ENCODE measurements around the gene C10orf90. TPM values are rescaled to one million over a fixed set of nuclear protein-coding genes. Genes with fewer than 3 reads are reported as not detected.

C10orf90 gene
- total and polyA plus RNA-seq, 7 donors, result 0.01 to 0.39 (median 0.07) TPM; not detected in 4

DNA sequence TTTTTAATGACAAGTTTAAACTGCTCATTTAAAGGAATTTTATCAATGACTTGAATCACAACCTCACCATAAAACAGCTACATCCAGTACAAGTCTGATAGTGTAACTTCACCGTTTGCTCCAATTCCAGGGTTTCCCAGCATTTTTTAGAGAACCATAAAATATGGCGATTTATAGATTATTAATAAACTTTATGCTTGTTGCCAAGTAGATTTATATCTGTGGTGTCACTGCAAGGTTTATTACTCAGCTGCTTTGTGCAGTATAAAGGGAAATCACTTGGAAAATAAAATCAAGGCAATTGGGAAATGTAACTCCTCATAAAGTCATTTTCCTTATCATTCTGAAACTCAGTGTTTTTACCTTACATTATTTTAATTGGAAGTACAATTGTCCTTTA, 218.2 kb downstream of the C10orf90 start:
- H3K4me1 ChIP-seq, result no peaks in the 10 kb centered on the region
- DNase-seq (no peak), ATAC-seq (no peak)
- peaks cover 4% of the 10 kb centered on the region for H3K9me3 ChIP-seq
- intact Hi-C loops (cut with DNase I), result no loop called here
- TF ChIP-seq, protein P1, sequence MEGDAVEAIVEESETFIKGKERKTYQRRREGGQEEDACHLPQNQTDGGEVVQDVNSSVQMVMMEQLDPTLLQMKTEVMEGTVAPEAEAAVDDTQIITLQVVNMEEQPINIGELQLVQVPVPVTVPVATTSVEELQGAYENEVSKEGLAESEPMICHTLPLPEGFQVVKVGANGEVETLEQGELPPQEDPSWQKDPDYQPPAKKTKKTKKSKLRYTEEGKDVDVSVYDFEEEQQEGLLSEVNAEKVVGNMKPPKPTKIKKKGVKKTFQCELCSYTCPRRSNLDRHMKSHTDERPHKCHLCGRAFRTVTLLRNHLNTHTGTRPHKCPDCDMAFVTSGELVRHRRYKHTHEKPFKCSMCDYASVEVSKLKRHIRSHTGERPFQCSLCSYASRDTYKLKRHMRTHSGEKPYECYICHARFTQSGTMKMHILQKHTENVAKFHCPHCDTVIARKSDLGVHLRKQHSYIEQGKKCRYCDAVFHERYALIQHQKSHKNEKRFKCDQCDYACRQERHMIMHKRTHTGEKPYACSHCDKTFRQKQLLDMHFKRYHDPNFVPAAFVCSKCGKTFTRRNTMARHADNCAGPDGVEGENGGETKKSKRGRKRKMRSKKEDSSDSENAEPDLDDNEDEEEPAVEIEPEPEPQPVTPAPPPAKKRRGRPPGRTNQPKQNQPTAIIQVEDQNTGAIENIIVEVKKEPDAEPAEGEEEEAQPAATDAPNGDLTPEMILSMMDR (IDR thresholded peaks at IDR 0.05), result no peak
- no peaks in the 10 kb centered on the region for H3K36me3 ChIP-seq (ENCODE audit: insufficient read depth in 1 of 2, low read depth in 1 of 2)
- H3K27me3 ChIP-seq (ENCODE audit: insufficient read depth in 3 of 3, low read length in 2 of 3), result no peaks in the 10 kb centered on the region
- H3K4me3 ChIP-seq, result no peak overlapping the region
- 69 to 76% (median 74%) methylated on average over 2 of the region's 2 CpGs for WGBS, 3 donors
- H3K27ac ChIP-seq, result no peak overlapping the region

DNA sequence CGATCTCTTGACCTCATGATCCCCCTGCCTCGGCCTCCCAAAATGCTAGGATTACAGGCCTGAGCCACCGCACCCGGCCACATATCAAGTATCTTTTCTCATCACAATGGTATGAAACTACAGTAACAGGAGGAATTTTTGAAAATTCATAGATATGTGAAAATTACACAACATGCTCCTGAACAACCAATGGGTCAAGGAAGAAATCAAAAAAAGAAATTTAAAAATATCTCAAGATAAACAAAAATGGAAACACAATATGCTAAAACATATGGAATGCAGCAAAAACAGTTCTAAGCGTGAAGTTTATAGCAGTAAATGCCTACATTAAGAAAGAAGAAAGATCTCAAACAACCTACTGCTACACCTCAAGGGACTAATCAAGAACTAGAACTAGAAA, 222.4 kb downstream of the C10orf90 start:
- no peaks in the 10 kb centered on the region for H3K4me1 ChIP-seq
- ATAC-seq (no peak), DNase-seq (no peak)
- no peaks in the 10 kb centered on the region for H3K36me3 ChIP-seq (ENCODE audit: insufficient read depth in 1 of 2, low read depth in 1 of 2)
- WGBS, 3 donors, result 69 to 80% (median 74%) methylated on average over 5 of the region's 5 CpGs
- no peak overlapping the region for H3K4me3 ChIP-seq
- H3K27ac ChIP-seq, result no peak overlapping the region
- intact Hi-C loops (cut with DNase I), result no loop called here
- TF ChIP-seq, protein P1 (IDR thresholded peaks at IDR 0.05), result no peak
- peaks cover 4% of the 10 kb centered on the region for H3K9me3 ChIP-seq
- H3K27me3 ChIP-seq (ENCODE audit: insufficient read depth in 3 of 3, low read length in 2 of 3), result no peaks in the 10 kb centered on the region

DNA sequence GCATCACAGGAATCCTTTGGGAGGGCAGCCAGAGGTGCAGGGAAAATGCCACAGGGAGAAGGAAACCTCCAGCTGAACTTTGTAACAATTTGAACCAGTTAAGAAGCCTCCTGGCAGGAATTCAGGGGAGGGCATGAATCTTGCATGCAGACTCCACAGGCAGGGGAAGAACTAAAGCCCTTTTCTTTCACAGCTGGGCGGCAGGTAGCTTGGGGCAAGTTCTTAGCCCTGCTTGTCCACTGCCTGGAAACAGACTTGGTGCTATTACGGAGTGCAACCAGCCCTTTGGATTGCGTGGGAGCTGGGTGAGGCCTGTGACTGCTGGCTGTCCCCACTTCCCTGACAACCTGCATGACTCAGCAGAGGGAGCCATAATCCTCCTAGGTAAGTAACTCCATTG, 230.6 kb downstream of the C10orf90 start:
- intact Hi-C loops (cut with DNase I), result no loop called here
- Histone ChIP-seq H3K4me3 (no peak overlapping the region), H3K9me3 (no peaks in the 10 kb centered on the region), H3K27ac (no peak overlapping the region), H3K36me3 (ENCODE audit: insufficient read depth in 1 of 2, low read depth in 1 of 2) (no peaks in the 10 kb centered on the region), H3K4me1 (no peaks in the 10 kb centered on the region), H3K27me3 (ENCODE audit: insufficient read depth in 3 of 3, low read length in 2 of 3) (no peaks in the 10 kb centered on the region)
- TF ChIP-seq, protein P1 (IDR thresholded peaks at IDR 0.05), result no peak
- no peak for ATAC-seq
- DNase-seq, result no peak
- 93 to 97% (median 96%) methylated on average over 3 of the region's 3 CpGs for WGBS, 3 donors

DNA sequence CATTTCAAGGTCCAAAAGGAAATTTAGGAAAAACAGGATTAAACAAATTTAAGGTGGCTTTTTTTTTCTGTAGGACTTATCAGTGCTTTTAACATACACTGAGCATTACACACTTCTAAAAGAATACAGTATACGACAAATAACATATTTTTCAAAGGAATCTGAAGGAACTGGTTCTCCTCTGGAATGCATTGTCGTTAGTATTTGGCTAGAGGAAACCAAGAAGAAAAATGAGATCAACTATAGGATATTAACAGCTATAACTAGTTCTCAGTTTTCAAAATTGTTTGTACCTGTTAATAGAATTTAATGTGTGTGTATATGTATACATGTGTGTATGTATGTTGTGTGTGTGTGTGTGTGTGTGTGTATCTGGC, 232.1 kb downstream of the C10orf90 start:
- Histone ChIP-seq H3K9me3 (no peaks in the 10 kb centered on the region), H3K27me3 (ENCODE audit: insufficient read depth in 3 of 3, low read length in 2 of 3) (no peaks in the 10 kb centered on the region), H3K36me3 (ENCODE audit: insufficient read depth in 1 of 2, low read depth in 1 of 2) (no peaks in the 10 kb centered on the region), H3K4me1 (no peaks in the 10 kb centered on the region), H3K27ac (no peak overlapping the region), H3K4me3 (no peak overlapping the region)
- 76 to 81% (median 81%) methylated on average over 2 of the region's 2 CpGs for WGBS, 3 donors
- DNase-seq (no peak), ATAC-seq (no peak)
- TF ChIP-seq, protein P1 (IDR thresholded peaks at IDR 0.05), result no peak
- intact Hi-C loops (cut with DNase I), result no loop called here

DNA sequence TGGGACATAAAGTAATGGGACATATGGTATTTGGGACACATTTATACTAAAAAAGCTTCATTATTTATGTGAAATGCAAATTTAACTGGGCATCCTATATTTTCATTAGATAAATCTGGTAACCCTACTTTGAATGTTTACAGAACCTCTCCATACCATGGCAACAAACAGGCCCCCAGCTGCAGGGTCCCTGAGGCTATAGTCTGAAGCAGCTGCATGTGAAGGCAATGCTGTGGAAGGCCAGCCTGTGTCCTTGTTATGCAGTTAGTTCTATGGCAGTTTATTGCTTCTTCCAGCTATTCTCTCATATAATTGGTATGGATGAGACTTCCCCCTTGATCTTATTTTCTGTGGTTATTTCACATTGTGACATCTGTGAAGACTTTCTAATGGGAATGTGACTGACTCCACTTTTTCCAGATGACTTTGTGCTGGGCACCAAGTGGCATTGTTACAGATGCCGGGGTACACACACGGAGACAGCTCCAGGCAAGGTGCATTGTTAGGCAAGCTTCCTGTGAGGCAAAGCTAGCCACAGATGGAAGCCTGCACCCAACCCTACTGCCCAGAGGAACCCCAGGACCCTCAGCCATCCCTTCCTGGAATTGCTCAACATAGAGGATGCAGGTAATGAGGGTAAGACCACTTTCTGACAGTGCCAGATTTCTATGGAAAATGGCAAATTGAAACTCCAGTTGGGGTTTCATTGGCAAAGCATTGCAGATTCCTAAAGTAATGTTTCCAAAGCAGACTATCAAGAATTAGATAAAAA, 232.7 kb downstream of the C10orf90 start:
- Histone ChIP-seq H3K4me3 (no peak overlapping the region), H3K36me3 (ENCODE audit: insufficient read depth in 1 of 2, low read depth in 1 of 2) (no peaks in the 10 kb centered on the region), H3K27me3 (ENCODE audit: insufficient read depth in 3 of 3, low read length in 2 of 3) (peaks cover 0 to under 1% (median 0%) of the 10 kb centered on the region in 3 donors), H3K9me3 (no peaks in the 10 kb centered on the region), H3K4me1 (no peaks in the 10 kb centered on the region), H3K27ac (no peak overlapping the region)
- TF ChIP-seq, protein P1 (IDR thresholded peaks at IDR 0.05), result no peak
- intact Hi-C loops (cut with DNase I), result no loop called here
- ATAC-seq (no peak), DNase-seq (no peak)
- 74 to 83% (median 80%) methylated on average over 2 of the region's 2 CpGs for WGBS, 3 donors

Measured in psoas muscle (tissue), 8 donors.